Measurements from ENCODE around the gene CEP135.
A peak's percentile ranks its signal among the peaks of the same experiment; 100 is the strongest.

DNA sequence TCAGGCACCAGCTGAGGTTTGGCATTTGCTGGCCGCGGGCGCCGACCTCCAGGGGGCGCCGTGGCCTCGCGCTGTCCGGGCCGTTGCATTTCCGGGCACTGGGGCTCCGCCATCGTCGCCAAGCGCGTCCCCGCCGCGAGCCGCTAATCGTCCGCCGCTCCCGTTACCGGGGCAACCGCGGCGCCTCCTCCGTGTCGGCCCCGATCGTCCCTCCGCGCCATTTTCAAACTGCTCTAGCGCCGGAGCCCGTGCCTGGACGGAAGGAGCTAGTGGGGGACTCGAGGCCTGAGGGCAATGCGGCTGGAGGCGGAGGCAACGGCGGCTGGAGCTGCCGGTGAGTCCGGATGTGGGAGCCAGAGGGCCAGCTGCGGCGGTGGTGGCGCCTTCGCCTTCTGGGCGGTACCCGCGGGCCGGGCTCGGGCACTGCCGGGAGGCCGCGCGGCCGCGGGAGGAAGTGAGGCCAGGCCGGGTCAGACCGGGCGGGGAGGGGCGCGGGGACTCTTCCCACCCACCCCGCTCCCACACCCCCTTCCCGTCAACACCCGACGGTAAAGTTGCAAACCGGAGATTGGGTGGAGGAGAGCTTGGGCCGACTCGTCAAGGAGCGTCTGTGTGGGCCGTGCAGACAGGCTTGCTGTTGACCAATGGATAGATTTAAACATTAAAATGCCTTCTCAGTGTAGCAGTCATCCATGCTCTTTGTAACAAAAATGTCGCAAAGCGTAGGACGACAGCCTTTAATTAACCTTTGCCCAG lies at the start of gene CEP135:
- no peak for TF ChIP-seq POLR2A (IDR thresholded peaks at IDR 0.05; ENCODE audit: low read depth, low read length)
- TF ChIP-seq POLR2AphosphoS5 (IDR thresholded peaks at IDR 0.05; ENCODE audit: low read depth, low read length): peak; percentile 62
- peak; percentile 19; the same call in 1 of the 2 replicates for TF ChIP-seq TAF1 (IDR thresholded peaks at IDR 0.05; ENCODE audit: low read depth, low read length)
- peak; percentile 29 for TF ChIP-seq PAX5 (IDR thresholded peaks at IDR 0.05; ENCODE audit: insufficient read depth, low read length, severe bottlenecking)
- TF ChIP-seq SPI1 (IDR thresholded peaks at IDR 0.05; ENCODE audit: low read depth, low read length): peak; percentile 58
- peak; percentile 12; the same call in 1 of the 2 replicates for TF ChIP-seq POU2F2 (IDR thresholded peaks at IDR 0.05; ENCODE audit: low read depth, low read length)
